Measurements from ENCODE around the gene NRXN3. TPM values are rescaled to one million over a fixed set of nuclear protein-coding genes. Genes with fewer than 3 reads are reported as not detected.

NRXN3 gene
- polyA plus RNA-seq, 1 donor (not counting 4 experiments of a cell fraction or from before 2014, with no cell fraction given) = 0.89 TPM

DNA sequence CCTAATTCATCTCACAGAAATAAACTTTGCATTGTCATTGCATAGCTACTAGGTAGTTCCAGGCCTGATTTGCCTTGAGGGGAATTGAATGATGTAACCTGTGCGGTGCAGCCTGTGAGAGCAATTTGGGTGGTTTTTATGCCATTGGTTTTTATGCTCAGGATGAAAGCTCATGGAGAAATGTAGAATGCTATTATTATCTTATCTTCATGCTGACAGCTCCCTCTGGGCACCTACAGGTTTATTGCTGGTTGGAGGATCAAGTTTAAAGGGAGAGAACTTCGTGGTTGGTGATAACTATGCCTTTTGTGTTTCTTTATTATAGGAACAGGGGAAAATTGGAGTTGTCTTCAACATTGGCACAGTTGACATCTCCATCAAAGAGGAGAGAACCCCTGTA is 1493.3 kb downstream of the NRXN3 start:
- dilution Hi-C loops (cut with MboI; ENCODE audit: extremely low pct_ligation_motif_present, low sequenced_read_pairs) = no loop called here
- Histone ChIP-seq H3K79me2 (ENCODE audit: control insufficient read depth, insufficient read depth, low read length) (no peaks in the 10 kb centered on the region), H3K9me3 (ENCODE audit: control insufficient read depth, low read depth, low read length) (no peaks in the 10 kb centered on the region), H3K4me2 (ENCODE audit: control insufficient read depth, extremely low read depth, insufficient read depth, low read depth, low read length) (no peak overlapping the region), H2AFZ (ENCODE audit: control insufficient read depth, low read length) (no peak overlapping the region), H3K9ac (ENCODE audit: control insufficient read depth, extremely low read depth, insufficient read depth, low read length) (no peak overlapping the region), H3K4me3 (ENCODE audit: control insufficient read depth in 2 of 3, extremely low read depth in 1 of 3, insufficient read depth in 2 of 3, low read depth in 1 of 3, low read length in 3 of 3) (no peak overlapping the region), H3K9me1 (ENCODE audit: control insufficient read depth, extremely low read depth, insufficient read depth, low read length) (no peaks in the 10 kb centered on the region), H4K20me1 (ENCODE audit: control insufficient read depth, extremely low read depth, insufficient read depth, low read length) (no peaks in the 10 kb centered on the region), H3K4me1 (ENCODE audit: control insufficient read depth, extremely low read depth, insufficient read depth, low read length) (peaks cover 3% of the 10 kb centered on the region), H3K36me3 (ENCODE audit: control insufficient read depth in 2 of 2, extremely low read depth in 1 of 2, insufficient read depth in 2 of 2, low read length in 2 of 2) (no peaks in the 10 kb centered on the region), H3K27ac (ENCODE audit: control insufficient read depth, insufficient read depth, low read length) (no peak overlapping the region), H3K27me3 (ENCODE audit: control insufficient read depth, extremely low read depth, insufficient read depth, low read length) (no peaks in the 10 kb centered on the region)
- FAIRE-seq (no peak), DNase-seq (ENCODE audit: low read depth, low spot score) (no peak)
- TF ChIP-seq EZH2 (IDR thresholded peaks at IDR 0.05; ENCODE audit: low read length) = no peak
- TF ChIP-seq, protein P1, sequence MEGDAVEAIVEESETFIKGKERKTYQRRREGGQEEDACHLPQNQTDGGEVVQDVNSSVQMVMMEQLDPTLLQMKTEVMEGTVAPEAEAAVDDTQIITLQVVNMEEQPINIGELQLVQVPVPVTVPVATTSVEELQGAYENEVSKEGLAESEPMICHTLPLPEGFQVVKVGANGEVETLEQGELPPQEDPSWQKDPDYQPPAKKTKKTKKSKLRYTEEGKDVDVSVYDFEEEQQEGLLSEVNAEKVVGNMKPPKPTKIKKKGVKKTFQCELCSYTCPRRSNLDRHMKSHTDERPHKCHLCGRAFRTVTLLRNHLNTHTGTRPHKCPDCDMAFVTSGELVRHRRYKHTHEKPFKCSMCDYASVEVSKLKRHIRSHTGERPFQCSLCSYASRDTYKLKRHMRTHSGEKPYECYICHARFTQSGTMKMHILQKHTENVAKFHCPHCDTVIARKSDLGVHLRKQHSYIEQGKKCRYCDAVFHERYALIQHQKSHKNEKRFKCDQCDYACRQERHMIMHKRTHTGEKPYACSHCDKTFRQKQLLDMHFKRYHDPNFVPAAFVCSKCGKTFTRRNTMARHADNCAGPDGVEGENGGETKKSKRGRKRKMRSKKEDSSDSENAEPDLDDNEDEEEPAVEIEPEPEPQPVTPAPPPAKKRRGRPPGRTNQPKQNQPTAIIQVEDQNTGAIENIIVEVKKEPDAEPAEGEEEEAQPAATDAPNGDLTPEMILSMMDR (optimal IDR thresholded peaks at IDR 0.05 in 1 of 3, IDR thresholded peaks at IDR 0.05 in 1 of 3, conservative IDR thresholded peaks at IDR 0.05 in 1 of 3; ENCODE audit: extremely low read depth in 1 of 3, insufficient read depth in 2 of 3, low read length in 3 of 3) = no peak

DNA sequence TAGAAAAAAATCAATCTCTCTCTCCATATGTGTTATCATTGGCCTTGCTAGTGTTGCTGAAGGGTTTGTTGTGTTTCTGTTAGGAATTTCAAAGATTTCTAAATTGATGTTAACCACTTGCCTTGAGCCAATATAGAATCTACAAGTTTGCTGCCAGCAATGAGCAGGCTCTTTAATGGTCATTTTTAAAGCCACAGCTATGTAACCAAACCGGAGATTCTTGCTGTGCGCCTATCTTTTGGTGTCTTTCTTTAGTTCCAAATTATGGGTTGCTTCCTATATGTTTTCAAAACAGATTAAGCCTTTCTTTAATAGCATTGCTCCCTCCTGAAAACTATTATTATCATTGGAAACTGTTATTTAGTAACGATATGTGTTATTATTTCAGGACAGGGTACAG is 1495.4 kb downstream of the NRXN3 start:
- no peak overlapping the region for H2AFZ ChIP-seq (ENCODE audit: control insufficient read depth, low read length)
- no peak for FAIRE-seq
- DNase-seq (ENCODE audit: low read depth, low spot score) = no peak
- H3K4me2 ChIP-seq (ENCODE audit: control insufficient read depth, extremely low read depth, insufficient read depth, low read depth, low read length) = no peak overlapping the region
- TF ChIP-seq EZH2 (IDR thresholded peaks at IDR 0.05; ENCODE audit: low read length) = no peak
- TF ChIP-seq, protein P1 (optimal IDR thresholded peaks at IDR 0.05 in 1 of 3, IDR thresholded peaks at IDR 0.05 in 1 of 3, conservative IDR thresholded peaks at IDR 0.05 in 1 of 3; ENCODE audit: extremely low read depth in 1 of 3, insufficient read depth in 2 of 3, low read length in 3 of 3) = no peak
- no peaks in the 10 kb centered on the region for H3K9me3 ChIP-seq (ENCODE audit: control insufficient read depth, low read depth, low read length)
- H3K4me1 ChIP-seq (ENCODE audit: control insufficient read depth, extremely low read depth, insufficient read depth, low read length) = peaks cover 3% of the 10 kb centered on the region
- no peaks in the 10 kb centered on the region for H3K79me2 ChIP-seq (ENCODE audit: control insufficient read depth, insufficient read depth, low read length)
- H3K9me1 ChIP-seq (ENCODE audit: control insufficient read depth, extremely low read depth, insufficient read depth, low read length) = no peaks in the 10 kb centered on the region
- H4K20me1 ChIP-seq (ENCODE audit: control insufficient read depth, extremely low read depth, insufficient read depth, low read length) = no peaks in the 10 kb centered on the region
- H3K36me3 ChIP-seq (ENCODE audit: control insufficient read depth in 2 of 2, extremely low read depth in 1 of 2, insufficient read depth in 2 of 2, low read length in 2 of 2) = no peaks in the 10 kb centered on the region
- dilution Hi-C loops (cut with MboI; ENCODE audit: extremely low pct_ligation_motif_present, low sequenced_read_pairs) = no loop called here
- no peak overlapping the region for H3K9ac ChIP-seq (ENCODE audit: control insufficient read depth, extremely low read depth, insufficient read depth, low read length)
- no peak overlapping the region for H3K4me3 ChIP-seq (ENCODE audit: control insufficient read depth in 2 of 3, extremely low read depth in 1 of 3, insufficient read depth in 2 of 3, low read depth in 1 of 3, low read length in 3 of 3)
- no peaks in the 10 kb centered on the region for H3K27me3 ChIP-seq (ENCODE audit: control insufficient read depth, extremely low read depth, insufficient read depth, low read length)
- no peak overlapping the region for H3K27ac ChIP-seq (ENCODE audit: control insufficient read depth, insufficient read depth, low read length)
